H1 (cell line): ENCODE results near the gene SLK. TPM values are rescaled to one million over a fixed set of nuclear protein-coding genes. Genes with fewer than 3 reads are reported as not detected.

Experiments used
- CTCF ChIA-PET: fragments of 300-600 bp; sonication (Branson Sonifier 250); formaldehyde crosslinking; loops from one replicate; lab custom pipeline; 2021; ENCODE audit not compliant: partially characterized antibody; lab: Charles Lee
- POLR2A ChIA-PET: fragments of 300-600 bp; sonication (Branson Sonifier 250); formaldehyde crosslinking; loops from one replicate; lab custom pipeline; 2021; ENCODE audit warnings: inconsistent platforms; ENCODE audit not compliant: partially characterized antibody; lab: Charles Lee
- DNase-seq, 2 experiments: peaks; one replicate each; pipeline versions ENCODE4 v3.0.0 to v3.0.0-alpha.2; 2010 to 2022; ENCODE audit warnings: low spot score in 2 of 2, low read depth in 1 of 2, mixed read lengths in 1 of 2
- FAIRE-seq: peaks from 2 replicates; lab custom pipeline; 2011; peaks lifted over from hg19 to GRCh38; lab: Jason Lieb, UNC
- H2AFZ ChIP-seq: 2 replicates; pipeline ENCODE4 v1.8.1; 2012; ENCODE audit warnings: low read length, inconsistent platforms
- H2AK5ac ChIP-seq: 2 replicates; pipeline ENCODE4 v1.6.1; 2013; ENCODE audit warnings: low read depth, low read length
- H2BK120ac ChIP-seq: replicated peaks from 2 replicates; pipeline ENCODE3; 2013; ENCODE audit warnings: low read depth, low read length, inconsistent platforms
- H2BK12ac ChIP-seq: 2 replicates; pipeline ENCODE4 v1.6.1; 2013; ENCODE audit warnings: low read depth, low read length
- H2BK15ac ChIP-seq: 2 replicates; pipeline ENCODE4 v1.6.1; 2013; ENCODE audit warnings: low read length
- H2BK20ac ChIP-seq: 2 replicates; pipeline ENCODE4 v1.6.1; 2013; ENCODE audit warnings: low read length
- H2BK5ac ChIP-seq: 2 replicates; pipeline ENCODE4 v1.6.1; 2013; ENCODE audit warnings: low read depth, low read length
- H3K14ac ChIP-seq: 2 replicates; pipeline ENCODE4 v1.6.1; 2013; ENCODE audit warnings: inconsistent platforms; ENCODE audit not compliant: insufficient read length
- H3K18ac ChIP-seq: 2 replicates; pipeline ENCODE4 v1.6.1; 2013; ENCODE audit warnings: low read length; ENCODE audit errors: extremely low read depth
- H3K23ac ChIP-seq: 2 replicates; pipeline ENCODE4 v1.6.1; 2013; ENCODE audit warnings: inconsistent platforms; ENCODE audit not compliant: insufficient read length
- H3K23me2 ChIP-seq: 2 replicates; pipeline ENCODE4 v1.6.1; 2013; ENCODE audit warnings: low read depth, low read length
- H3K27ac ChIP-seq: 2 replicates; pipeline ENCODE4 v1.6.1; 2011; ENCODE audit warnings: low read depth, low read length, inconsistent platforms
- H3K27me3 ChIP-seq, 4 experiments: replicated peaks in 1 of 4; 1 replicate in 1 of 4; 2 replicates in 3 of 4; pipeline versions ENCODE4 v1.6.1 to v1.8.1; 2011 to 2013; ENCODE audit warnings: low read length in 3 of 4, mild to moderate bottlenecking in 3 of 4, inconsistent platforms in 2 of 4, mixed read lengths in 2 of 4, moderate library complexity in 1 of 4; ENCODE audit not compliant: control insufficient read depth in 3 of 4, insufficient read depth in 3 of 4; ENCODE audit errors: extremely low read depth in 1 of 4
- H3K36me3 ChIP-seq, 4 experiments: 2 replicates each; pipeline versions ENCODE4 v1.6.1 to v1.8.1; 2011 to 2013; ENCODE audit warnings: mild to moderate bottlenecking in 4 of 4, low read length in 3 of 4, moderate library complexity in 2 of 4, control low read depth in 1 of 4, inconsistent platforms in 1 of 4; ENCODE audit not compliant: insufficient read depth in 4 of 4, control insufficient read depth in 2 of 4
- H3K4ac ChIP-seq: replicated peaks from 2 replicates; pipeline ENCODE3; 2013; ENCODE audit warnings: low read length, low read depth, mixed read lengths, inconsistent platforms; ENCODE audit not compliant: insufficient read length
- H3K4me1 ChIP-seq, 4 experiments: replicated peaks in 1 of 4; 1 replicate in 1 of 4; 2 replicates in 3 of 4; pipeline versions ENCODE4 v1.6.1 to v1.8.1; 2011 to 2013; ENCODE audit warnings: low read length in 3 of 4, inconsistent platforms in 2 of 4, mixed read lengths in 1 of 4; ENCODE audit not compliant: insufficient read depth in 4 of 4, control insufficient read depth in 3 of 4
- H3K4me2 ChIP-seq, 2 experiments: 2 replicates each; pipeline versions ENCODE4 v1.6.1 to v1.8.1; 2011 to 2013; ENCODE audit warnings: low read depth in 2 of 2, low read length in 2 of 2, control low read depth in 1 of 2, inconsistent platforms in 1 of 2, mild to moderate bottlenecking in 1 of 2; ENCODE audit not compliant: insufficient read depth in 1 of 2
- H3K4me3 ChIP-seq, 4 experiments: fragments of 200-600, 300-600 bp in 1 of 4; sonication (generic), shearing (Covaris generic), sonication (Bioruptor Twin) in 1 of 4; 2 replicates each; pipeline versions ENCODE4 v1.5.1 to v1.8.1; 2011 to 2016; ENCODE audit warnings: low read length in 4 of 4, low read depth in 3 of 4, control low read depth in 2 of 4, inconsistent platforms in 2 of 4, mild to moderate bottlenecking in 2 of 4, mixed read lengths in 1 of 4, moderate library complexity in 1 of 4; ENCODE audit not compliant: insufficient read depth in 2 of 4; ENCODE audit errors: extremely low read depth in 1 of 4
- H3K56ac ChIP-seq: replicated peaks from 2 replicates; pipeline ENCODE3; 2013; ENCODE audit warnings: low read depth, mild to moderate bottlenecking, mixed read lengths, low read length, inconsistent platforms; ENCODE audit not compliant: insufficient read length
- H3K79me1 ChIP-seq: 2 replicates; pipeline ENCODE4 v1.6.1; 2013; ENCODE audit warnings: low read depth, low read length, control low read depth
- H3K79me2 ChIP-seq, 2 experiments: 2 replicates each; pipeline versions ENCODE4 v1.6.1 to v1.8.1; 2012 to 2013; ENCODE audit warnings: low read length in 2 of 2, mild to moderate bottlenecking in 2 of 2, inconsistent platforms in 1 of 2; ENCODE audit not compliant: insufficient read depth in 2 of 2, control insufficient read depth in 1 of 2
- H3K9ac ChIP-seq, 4 experiments: replicated peaks in 1 of 4; 1 replicate in 1 of 4; 2 replicates in 3 of 4; pipeline versions ENCODE4 v1.6.1 to v1.8.1; 2011 to 2013; ENCODE audit warnings: low read depth in 3 of 4, low read length in 3 of 4, control low read depth in 2 of 4, mild to moderate bottlenecking in 2 of 4, moderate library complexity in 2 of 4, inconsistent platforms in 1 of 4; ENCODE audit errors: extremely low read depth in 1 of 4
- H3K9me3 ChIP-seq, 2 experiments: 2 replicates each; pipeline versions ENCODE4 v1.6.1 to v1.8.1; 2012 to 2013; ENCODE audit warnings: mild to moderate bottlenecking in 2 of 2, moderate library complexity in 2 of 2, control low read depth in 1 of 2, inconsistent platforms in 1 of 2, low read depth in 1 of 2, low read length in 1 of 2, mixed read lengths in 1 of 2; ENCODE audit not compliant: insufficient read depth in 2 of 2
- H4K20me1 ChIP-seq, 2 experiments: replicated peaks in 1 of 2; 2 replicates each; pipeline versions ENCODE3 to v1.8.1; 2011 to 2013; ENCODE audit warnings: inconsistent platforms in 2 of 2, low read length in 2 of 2, mild to moderate bottlenecking in 1 of 2; ENCODE audit not compliant: insufficient read depth in 2 of 2, control insufficient read depth in 1 of 2
- H4K5ac ChIP-seq: 2 replicates; pipeline ENCODE4 v1.6.1; 2013; ENCODE audit warnings: low read length, low read depth, mixed read lengths, inconsistent platforms; ENCODE audit not compliant: insufficient read length
- H4K8ac ChIP-seq: 2 replicates; pipeline ENCODE4 v1.8.0; 2013; ENCODE audit warnings: mild to moderate bottlenecking, moderate library complexity, low read length, inconsistent platforms; ENCODE audit not compliant: insufficient read depth; ENCODE audit errors: extremely low read depth
- H4K91ac ChIP-seq: replicated peaks from 2 replicates; pipeline ENCODE3; 2013; ENCODE audit warnings: low read length, mixed read lengths, inconsistent platforms; ENCODE audit not compliant: insufficient read length
- SAP30 ChIP-seq: fragments of 300-600 bp; sonication (generic); IDR thresholded peaks from 2 replicates; pipeline ENCODE4 v1.7.1; 2012; ENCODE audit warnings: low read length, moderate library complexity, mild to moderate bottlenecking, inconsistent platforms; ENCODE audit not compliant: insufficient read depth, insufficient replicate concordance
- WGBS, 2 experiments: shearing (Covaris generic) in 1 of 2; methylation state at CpG; one replicate each; pipeline versions ENCODE4 v1.1.6 to v1.1.7; 2013 to 2015; ENCODE audit warnings: low lambda C conversion rate in 2 of 2, mixed read lengths in 2 of 2, inconsistent platforms in 1 of 2, low coverage in 1 of 2, missing lambda C conversion rate in 1 of 2; ENCODE audit not compliant: insufficient replicate concordance in 2 of 2, insufficient coverage in 1 of 2, insufficient read length in 1 of 2; ENCODE audit errors: extremely low coverage in 1 of 2, missing lambda C conversion rate in 1 of 2; 5-methylcytosine and 5-hydroxymethylcytosine counted together
- polyA plus RNA-seq, 7 experiments: library from polyadenylated mRNA; depleted of rRNA in 3 of 7; stranded (reverse) in 5 of 7; unstranded in 2 of 7; fragments of >200 nt in 5 of 7; fragments of 200-250 nt in 2 of 7; gene quantifications; 1 replicate in 5 of 7; 2 replicates in 1 of 7; 4 replicates in 1 of 7; pipeline versions ENCODE4 v1.2.1 to v1.2.3, GENCODE V29; 2011 to 2013; ENCODE audit warnings: missing spikeins in 2 of 7, mixed read lengths in 2 of 7
- total RNA-seq: library from RNA; stranded (reverse); fragmentation: NEBNext Ultra II Directional; extraction: Animal tissue kit (Norgen Biotek cat#: 25700); gene quantifications from 2 replicates; pipeline ENCODE4 v1.2.1, GENCODE V29; 2021
- TF ChIP-seq, protein P1 (sequence below), 3 experiments: IDR thresholded peaks; 1 replicate in 2 of 3; 2 replicates in 1 of 3; pipeline versions ENCODE4 v1.5.1 to v1.6.1; 2011; ENCODE audit warnings: low read length in 3 of 3, mild to moderate bottlenecking in 3 of 3, inconsistent platforms in 2 of 3, low read depth in 1 of 3, moderate library complexity in 1 of 3; ENCODE audit not compliant: insufficient read depth in 1 of 3; ENCODE audit errors: control extremely low read depth in 1 of 3

The SLK gene
- total and polyA plus RNA-seq, 2 of the 8 experiments (the other 6 are each of a cell fraction or from before 2014, with no cell fraction given), result 2.7 to 18.3 TPM

DNA sequence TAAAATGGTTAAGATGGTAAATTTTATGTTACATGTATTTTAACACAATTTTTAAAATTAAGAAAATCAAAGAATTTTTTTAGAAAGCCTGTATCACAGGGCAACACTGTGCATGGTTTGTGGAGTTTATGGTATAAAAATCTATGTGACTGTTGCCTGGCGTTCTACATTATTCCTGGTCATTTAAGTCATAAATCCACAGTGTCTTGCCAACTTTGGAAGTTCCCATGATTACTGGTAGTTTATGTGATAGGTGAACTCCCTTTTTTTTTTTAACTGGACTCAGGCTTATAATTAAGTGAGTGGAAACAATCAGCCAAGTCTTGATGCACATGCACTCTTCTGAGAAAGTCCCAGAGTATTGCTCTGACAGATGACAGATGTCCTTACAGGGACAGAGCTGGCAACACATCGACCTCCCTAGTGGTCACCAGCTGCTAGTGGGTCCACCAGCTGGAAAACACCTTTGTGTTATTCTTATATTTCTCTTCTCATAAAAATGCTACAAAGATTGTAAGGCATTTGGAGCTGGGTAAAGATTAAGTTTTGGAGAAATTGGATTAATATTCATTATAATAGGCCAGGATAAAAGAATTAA is 40.1 kb upstream of the SLK start:
- Histone ChIP-seq H3K56ac (no peak overlapping the region), H2BK15ac (no peak overlapping the region), H3K23ac (no peak overlapping the region), H3K4ac (no peak overlapping the region), H3K79me1 (no peaks in the 10 kb centered on the region), H3K27me3 (no peaks in the 10 kb centered on the region), H3K9me3 (no peaks in the 10 kb centered on the region), H4K5ac (no peak overlapping the region), H3K27ac (no peak overlapping the region), H2AFZ (no peak overlapping the region), H3K4me1 (peaks cover 2 to 7% (median 4%) of the 10 kb centered on the region in 4 experiments; a peak in 6 of 7 replicates), H2BK20ac (no peak overlapping the region), H4K8ac (no peak overlapping the region), H3K36me3 (no peaks in the 10 kb centered on the region), H2BK5ac (no peak overlapping the region), H2BK12ac (no peak overlapping the region), H3K9ac (no peak overlapping the region), H2AK5ac (no peak overlapping the region), H3K23me2 (no peaks in the 10 kb centered on the region), H3K79me2 (no peaks in the 10 kb centered on the region), H2BK120ac (no peak overlapping the region), H3K4me3 (no peak overlapping the region), H3K18ac (no peak overlapping the region), H3K4me2 (no peak overlapping the region), H4K20me1 (no peaks in the 10 kb centered on the region), H4K91ac (no peak overlapping the region), H3K14ac (no peak overlapping the region)
- no peak for DNase-seq
- FAIRE-seq, result no peak
- TF ChIP-seq, protein P1, sequence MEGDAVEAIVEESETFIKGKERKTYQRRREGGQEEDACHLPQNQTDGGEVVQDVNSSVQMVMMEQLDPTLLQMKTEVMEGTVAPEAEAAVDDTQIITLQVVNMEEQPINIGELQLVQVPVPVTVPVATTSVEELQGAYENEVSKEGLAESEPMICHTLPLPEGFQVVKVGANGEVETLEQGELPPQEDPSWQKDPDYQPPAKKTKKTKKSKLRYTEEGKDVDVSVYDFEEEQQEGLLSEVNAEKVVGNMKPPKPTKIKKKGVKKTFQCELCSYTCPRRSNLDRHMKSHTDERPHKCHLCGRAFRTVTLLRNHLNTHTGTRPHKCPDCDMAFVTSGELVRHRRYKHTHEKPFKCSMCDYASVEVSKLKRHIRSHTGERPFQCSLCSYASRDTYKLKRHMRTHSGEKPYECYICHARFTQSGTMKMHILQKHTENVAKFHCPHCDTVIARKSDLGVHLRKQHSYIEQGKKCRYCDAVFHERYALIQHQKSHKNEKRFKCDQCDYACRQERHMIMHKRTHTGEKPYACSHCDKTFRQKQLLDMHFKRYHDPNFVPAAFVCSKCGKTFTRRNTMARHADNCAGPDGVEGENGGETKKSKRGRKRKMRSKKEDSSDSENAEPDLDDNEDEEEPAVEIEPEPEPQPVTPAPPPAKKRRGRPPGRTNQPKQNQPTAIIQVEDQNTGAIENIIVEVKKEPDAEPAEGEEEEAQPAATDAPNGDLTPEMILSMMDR (IDR thresholded peaks at IDR 0.05; ENCODE audit: control extremely low read depth in 1 of 3, insufficient read depth in 1 of 3, low read depth in 1 of 3, low read length in 3 of 3), result peak in 1 of 3 experiments; percentile 5; a peak in 1 of 4 replicates
- no peak for TF ChIP-seq SAP30
- POLR2A ChIA-PET, result interaction anchor here (0.7 kb wide), 1 partner anchor 31 kb away, joined by 3 read pairs; no protein-coding TSS in a partner anchor
- 88% methylated on average over 2 of the region's 2 CpGs; no CpG with 5 or more reads in 1 of the 2 experiments for WGBS, 2 experiments
- CTCF ChIA-PET, result interaction anchor here (0.6 to 1.8 kb wide), 9 partner anchors 18 to 214 kb away, joined by 3 to 8 read pairs (median 4); no protein-coding TSS in a partner anchor
